Measurements from ENCODE around the gene SNX17. TPM values are rescaled to one million over a fixed set of nuclear protein-coding genes. Genes with fewer than 3 reads are reported as not detected.
A peak's percentile ranks its signal among the peaks of the same experiment; 100 is the strongest.

The SNX17 gene
- total RNA-seq, 1 experiment from 2014 or later, result 116 TPM

- peak overlapping the region; percentile 11 for H3K27ac ChIP-seq (ENCODE audit: low read length)
- no peak for ATAC-seq
- in situ Hi-C loops (cut with HindIII; ENCODE audit: low pct_unique_long_range_greater_than_20kb, low sequenced_read_pairs), result no loop called here
- no TSS peak for BruUV-seq (replicated peaks)
- no peak overlapping the region for H3K4me3 ChIP-seq (ENCODE audit: low read depth in 2 of 2, low read length in 2 of 2)
- TF ChIP-seq SIN3A (IDR thresholded peaks at IDR 0.05; ENCODE audit: borderline replicate concordance, insufficient read depth, low read depth, low read length) (no peak), POLR2AphosphoS5 (IDR thresholded peaks at IDR 0.05; ENCODE audit: low read depth, low read length) (peak; percentile 2; the same call in 1 of the 2 replicates)
- H3K27me3 ChIP-seq (ENCODE audit: control insufficient read depth, insufficient read depth, low read length), result no peaks in the 10 kb centered on the region
- POLR2A ChIA-PET, result no interaction called here
- no peaks in the 10 kb centered on the region for H3K9me3 ChIP-seq (ENCODE audit: control insufficient read depth, insufficient read depth, low read depth, low read length)
- peaks cover 42% of the 10 kb centered on the region for H3K4me1 ChIP-seq (ENCODE audit: control insufficient read depth, insufficient read depth, low read length)
- intact Hi-C loops (cut with micrococcal nuclease; ENCODE audit: unreplicated experiment), result no loop called here
- H3K36me3 ChIP-seq (ENCODE audit: control insufficient read depth, insufficient read depth, low read length), result peaks cover 8% of the 10 kb centered on the region
- no peak for DNase-seq (ENCODE audit: low read depth, low spot score)
- CTCF ChIA-PET, result no interaction called here
These were observed 6.6 kb downstream of the SNX17 start for GRCh38 chr2:27376866-27377617.

GRCh38 chr2:27377618-27378095, 7.2 kb downstream of the SNX17 start:
- TF ChIP-seq, protein P1, sequence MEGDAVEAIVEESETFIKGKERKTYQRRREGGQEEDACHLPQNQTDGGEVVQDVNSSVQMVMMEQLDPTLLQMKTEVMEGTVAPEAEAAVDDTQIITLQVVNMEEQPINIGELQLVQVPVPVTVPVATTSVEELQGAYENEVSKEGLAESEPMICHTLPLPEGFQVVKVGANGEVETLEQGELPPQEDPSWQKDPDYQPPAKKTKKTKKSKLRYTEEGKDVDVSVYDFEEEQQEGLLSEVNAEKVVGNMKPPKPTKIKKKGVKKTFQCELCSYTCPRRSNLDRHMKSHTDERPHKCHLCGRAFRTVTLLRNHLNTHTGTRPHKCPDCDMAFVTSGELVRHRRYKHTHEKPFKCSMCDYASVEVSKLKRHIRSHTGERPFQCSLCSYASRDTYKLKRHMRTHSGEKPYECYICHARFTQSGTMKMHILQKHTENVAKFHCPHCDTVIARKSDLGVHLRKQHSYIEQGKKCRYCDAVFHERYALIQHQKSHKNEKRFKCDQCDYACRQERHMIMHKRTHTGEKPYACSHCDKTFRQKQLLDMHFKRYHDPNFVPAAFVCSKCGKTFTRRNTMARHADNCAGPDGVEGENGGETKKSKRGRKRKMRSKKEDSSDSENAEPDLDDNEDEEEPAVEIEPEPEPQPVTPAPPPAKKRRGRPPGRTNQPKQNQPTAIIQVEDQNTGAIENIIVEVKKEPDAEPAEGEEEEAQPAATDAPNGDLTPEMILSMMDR (IDR thresholded peaks at IDR 0.05), result no peak
- TF ChIP-seq POLR2AphosphoS5 (IDR thresholded peaks at IDR 0.05; ENCODE audit: low read depth, low read length) (0 out of 2 replicates have a peak, but pooled peaks have one; percentile 33), SIN3A (IDR thresholded peaks at IDR 0.05; ENCODE audit: borderline replicate concordance, insufficient read depth, low read depth, low read length) (no peak)
- no peak for DNase-seq (ENCODE audit: low read depth, low spot score)
- in situ Hi-C loops (cut with HindIII; ENCODE audit: low pct_unique_long_range_greater_than_20kb, low sequenced_read_pairs), result no loop called here
- ATAC-seq, result no peak
- Histone ChIP-seq H3K27me3 (ENCODE audit: control insufficient read depth, insufficient read depth, low read length) (no peaks in the 10 kb centered on the region), H3K4me1 (ENCODE audit: control insufficient read depth, insufficient read depth, low read length) (peaks cover 40% of the 10 kb centered on the region), H3K27ac (ENCODE audit: low read length) (peak overlapping the region; percentile 11), H3K4me3 (ENCODE audit: low read depth in 2 of 2, low read length in 2 of 2) (no peak overlapping the region), H3K9me3 (ENCODE audit: control insufficient read depth, insufficient read depth, low read depth, low read length) (no peaks in the 10 kb centered on the region), H3K36me3 (ENCODE audit: control insufficient read depth, insufficient read depth, low read length) (peaks cover 8% of the 10 kb centered on the region)
- BruUV-seq (replicated peaks), result no TSS peak
- ChIA-PET POLR2A (no interaction called here), CTCF (no interaction called here)
- intact Hi-C loops (cut with micrococcal nuclease; ENCODE audit: unreplicated experiment), result no loop called here

DNA sequence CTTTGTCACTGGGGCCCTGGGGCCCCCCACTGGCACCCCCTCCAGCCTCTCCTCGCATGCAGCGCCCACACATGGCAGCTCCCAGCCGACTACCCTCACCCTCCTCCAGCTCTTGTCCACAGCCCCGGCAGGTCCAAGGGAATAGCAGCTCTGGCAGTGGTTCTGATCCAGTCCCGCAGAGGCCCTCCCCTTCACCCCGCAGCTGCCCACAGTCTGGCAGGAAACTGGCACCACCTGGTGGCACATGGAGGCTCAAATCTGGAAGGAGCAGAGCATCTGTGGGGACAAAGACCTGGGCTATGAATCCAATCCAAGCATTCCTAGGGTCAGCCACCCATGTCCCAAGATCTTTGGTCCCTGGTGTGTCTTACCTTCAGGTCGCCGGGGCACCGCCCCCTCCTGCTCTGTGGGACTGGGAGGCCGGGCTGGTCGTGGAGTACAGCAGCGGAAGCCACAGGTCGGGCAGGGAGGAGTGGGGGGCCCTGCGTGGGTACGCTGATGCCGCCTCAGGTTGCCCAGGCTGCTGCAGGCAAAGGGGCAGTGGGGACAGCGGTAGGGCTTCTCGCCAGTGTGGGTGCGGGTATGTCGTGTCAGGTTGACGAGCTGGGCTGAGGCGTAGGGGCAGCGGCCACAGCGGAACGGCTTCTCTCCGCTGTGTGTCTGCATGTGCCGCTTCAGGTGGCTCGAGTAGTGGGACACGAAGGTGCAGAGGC, 7.8 kb downstream of the SNX17 start:
- peak overlapping the region; percentile 11 for H3K27ac ChIP-seq (ENCODE audit: low read length)
- H3K4me3 ChIP-seq (ENCODE audit: low read depth in 2 of 2, low read length in 2 of 2), result no peak overlapping the region
- H3K36me3 ChIP-seq (ENCODE audit: control insufficient read depth, insufficient read depth, low read length), result peaks cover 8% of the 10 kb centered on the region
- H3K4me1 ChIP-seq (ENCODE audit: control insufficient read depth, insufficient read depth, low read length), result peaks cover 40% of the 10 kb centered on the region
- in situ Hi-C loops (cut with HindIII; ENCODE audit: low pct_unique_long_range_greater_than_20kb, low sequenced_read_pairs), result no loop called here
- ChIA-PET CTCF (interaction anchor here (0.6 kb wide), 1 partner anchor 12 kb away, joined by 4 read pairs; no protein-coding TSS in a partner anchor), POLR2A (no interaction called here)
- intact Hi-C loops (cut with micrococcal nuclease; ENCODE audit: unreplicated experiment), result no loop called here
- DNase-seq (ENCODE audit: low read depth, low spot score) (no peak), ATAC-seq (peak; percentile 17; the same call in 1 of the 2 replicates)
- no TSS peak for BruUV-seq (replicated peaks)
- TF ChIP-seq TCF7L2 (IDR thresholded peaks at IDR 0.05; ENCODE audit: low read depth, low read length) (no peak), POLR2AphosphoS5 (IDR thresholded peaks at IDR 0.05; ENCODE audit: low read depth, low read length) (0 out of 2 replicates have a peak, but pooled peaks have one; percentile 3), SIN3A (IDR thresholded peaks at IDR 0.05; ENCODE audit: borderline replicate concordance, insufficient read depth, low read depth, low read length) (no peak), REST (IDR thresholded peaks at IDR 0.05; ENCODE audit: insufficient read depth in 1 of 2, low read depth in 2 of 2, low read length in 1 of 2) (no peak)
- TF ChIP-seq, protein P1 (IDR thresholded peaks at IDR 0.05), result peak; percentile 76; the same call in 1 of the 2 replicates
- H3K27me3 ChIP-seq (ENCODE audit: control insufficient read depth, insufficient read depth, low read length), result no peaks in the 10 kb centered on the region
- no peaks in the 10 kb centered on the region for H3K9me3 ChIP-seq (ENCODE audit: control insufficient read depth, insufficient read depth, low read depth, low read length)
